Smooth muscle cell (in vitro differentiated cells): ENCODE measurements around the gene ZNF273. TPM values are rescaled to one million over a fixed set of nuclear protein-coding genes. Genes with fewer than 3 reads are reported as not detected.

Experiments
- DNase-seq: peaks from one replicate; lab custom pipeline; 2025; ENCODE audit not compliant: unreplicated experiment; lab: John Stamatoyannopoulos, UW
- H2AFZ ChIP-seq: fragments of 200-600 bp; sonication (generic); 2 replicates; pipeline ENCODE4 v1.6.0; 2016; ENCODE audit warnings: antibody characterized with exemption, low read depth, mild to moderate bottlenecking
- H3F3A ChIP-seq: fragments of 200-600 bp; sonication (generic); 2 replicates; pipeline ENCODE4 v1.6.0; 2017; ENCODE audit warnings: antibody characterized with exemption, low read depth
- H3K27ac ChIP-seq: fragments of 200-600 bp; sonication (generic); 2 replicates; pipeline ENCODE4 v1.5.1; 2016; ENCODE audit warnings: low read depth, mild to moderate bottlenecking
- H3K27me3 ChIP-seq: fragments of 200-600 bp; sonication (generic); 2 replicates; pipeline ENCODE4 v1.6.1; 2016; ENCODE audit warnings: low read depth, mild to moderate bottlenecking
- H3K36me3 ChIP-seq: fragments of 200-600 bp; sonication (generic); 2 replicates; pipeline ENCODE4 v1.5.1; 2016; ENCODE audit warnings: low read depth
- H3K4me1 ChIP-seq: fragments of 200-600 bp; sonication (generic); 2 replicates; pipeline ENCODE4 v1.5.1; 2016; ENCODE audit warnings: low read depth
- H3K4me2 ChIP-seq: fragments of 200-600 bp; sonication (generic); 2 replicates; pipeline ENCODE4 v1.6.0; 2016; ENCODE audit warnings: mild to moderate bottlenecking
- H3K4me3 ChIP-seq: fragments of 200-600 bp; sonication (generic); 2 replicates; pipeline ENCODE4 v1.5.1; 2016; ENCODE audit warnings: mild to moderate bottlenecking
- H3K79me2 ChIP-seq: fragments of 200-600 bp; sonication (generic); 2 replicates; pipeline ENCODE4 v1.6.0; 2016; ENCODE audit warnings: low read depth, mild to moderate bottlenecking
- H3K9ac ChIP-seq: fragments of 200-600 bp; sonication (generic); 2 replicates; pipeline ENCODE4 v1.6.0; 2016; ENCODE audit warnings: low read depth
- H3K9me3 ChIP-seq: fragments of 200-600 bp; sonication (generic); replicated peaks from 2 replicates; pipeline ENCODE4 v1.5.1; 2016; ENCODE audit warnings: low read depth
- H4K20me1 ChIP-seq: fragments of 200-600 bp; sonication (generic); 2 replicates; pipeline ENCODE4 v1.6.0; 2016; ENCODE audit warnings: low read depth
- CTCF ChIP-seq: fragments of 200-600 bp; sonication (generic); IDR thresholded peaks from 2 replicates; pipeline ENCODE4 v1.5.1; 2017; ENCODE audit warnings: borderline replicate concordance, mild to moderate bottlenecking, antibody characterized with exemption; ENCODE audit not compliant: insufficient read depth, poor library complexity, severe bottlenecking
- WGBS: methylation state at CpG from one replicate; pipeline ENCODE4 v1.1.7; 2016; ENCODE audit warnings: low lambda C conversion rate; 5-methylcytosine and 5-hydroxymethylcytosine counted together
- polyA plus RNA-seq: library from polyadenylated mRNA; unstranded; fragments of >200 nt; fragmentation: Nextera tagmentation; extraction: Ambion mirVana; gene quantifications from 2 replicates; pipeline ENCODE4 v1.2.1, GENCODE V29; 2016
- total RNA-seq: library from RNA; depleted of rRNA; stranded (reverse); fragments of >200 nt; gene quantifications from 2 replicates; pipeline ENCODE4 v1.2.3, GENCODE V29; 2014

Gene ZNF273
- total and polyA plus RNA-seq, 2 experiments from 2014 or later, result 2.0 to 4.4 TPM

DNA sequence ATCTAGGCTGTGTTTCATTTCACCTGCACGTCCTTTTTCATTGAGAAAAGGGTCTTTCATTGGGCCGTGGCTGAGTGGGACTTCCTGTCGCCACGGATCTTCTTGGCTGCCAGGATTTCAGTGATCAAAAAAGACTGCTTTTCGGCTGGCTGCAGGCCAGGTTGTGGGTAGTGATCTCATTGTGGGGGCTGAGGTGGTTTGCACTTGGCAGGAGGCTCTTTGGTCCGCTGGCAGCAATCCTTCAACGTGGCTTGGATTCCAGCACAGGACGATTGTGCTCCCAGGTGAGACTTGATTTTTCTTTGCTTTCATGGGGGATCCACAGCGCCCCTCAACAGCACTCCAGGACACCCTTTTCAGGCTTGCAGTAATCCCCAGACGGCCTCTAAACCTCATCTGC, 29.0 kb upstream of the ZNF273 start:
- Histone ChIP-seq H3K4me3 (no peak overlapping the region), H3K36me3 (no peaks in the 10 kb centered on the region), H3K4me2 (no peak overlapping the region), H3K27ac (no peak overlapping the region), H3K27me3 (no peaks in the 10 kb centered on the region), H3K4me1 (no peaks in the 10 kb centered on the region), H3F3A (no peaks in the 10 kb centered on the region), H3K79me2 (no peaks in the 10 kb centered on the region), H4K20me1 (no peaks in the 10 kb centered on the region), H2AFZ (no peak overlapping the region), H3K9me3 (no peaks in the 10 kb centered on the region), H3K9ac (no peak overlapping the region)
- WGBS, result 63% methylated on average over 10 of the region's 10 CpGs
- no peak for DNase-seq
- TF ChIP-seq CTCF, result no peak

DNA sequence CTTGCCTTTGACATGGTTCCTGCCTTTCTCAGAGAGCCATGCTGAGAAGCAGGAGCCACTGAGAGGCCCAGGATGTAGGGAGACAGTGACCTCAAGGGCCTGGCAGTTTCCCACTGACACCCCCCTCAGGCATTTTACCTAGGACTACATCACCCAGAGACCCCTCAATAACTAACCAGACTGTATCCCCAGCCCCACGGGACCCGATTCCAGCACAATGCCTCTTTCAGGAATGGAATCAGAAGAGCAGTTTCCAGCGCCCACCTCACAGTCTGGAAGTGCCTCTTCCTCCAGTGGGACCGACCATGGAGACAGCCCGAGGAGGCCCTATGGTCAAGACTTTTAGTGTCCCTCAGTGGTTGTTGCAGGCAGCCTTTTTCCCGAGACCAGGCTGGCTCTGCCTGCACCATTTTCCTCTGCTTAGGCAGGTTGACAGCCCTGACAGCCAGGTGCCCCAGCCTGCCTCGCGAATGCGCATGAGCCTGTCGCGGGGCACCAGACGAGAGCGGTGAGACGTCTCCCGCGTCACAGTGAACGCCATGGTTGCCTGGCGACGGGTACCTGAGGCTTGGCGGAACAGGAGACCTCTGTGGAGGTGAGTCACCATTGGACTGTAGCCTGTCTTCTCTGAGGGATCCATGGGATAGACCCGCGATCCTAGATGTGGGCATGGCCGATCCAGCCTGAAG, 28.4 kb upstream of the ZNF273 start:
- H3K4me1 ChIP-seq, result no peaks in the 10 kb centered on the region
- H3K27ac ChIP-seq, result no peak overlapping the region
- no peak overlapping the region for H3K9ac ChIP-seq
- no peaks in the 10 kb centered on the region for H3K9me3 ChIP-seq
- no peaks in the 10 kb centered on the region for H3K36me3 ChIP-seq
- H3K4me3 ChIP-seq, result no peak overlapping the region
- WGBS, result 86% methylated on average over 23 of the region's 23 CpGs
- H3K4me2 ChIP-seq, result no peak overlapping the region
- H2AFZ ChIP-seq, result no peak overlapping the region
- DNase-seq, result no peak
- H3K27me3 ChIP-seq, result no peaks in the 10 kb centered on the region
- H4K20me1 ChIP-seq, result no peaks in the 10 kb centered on the region
- H3K79me2 ChIP-seq, result no peaks in the 10 kb centered on the region
- H3F3A ChIP-seq, result no peaks in the 10 kb centered on the region
- TF ChIP-seq CTCF, result no peak

DNA sequence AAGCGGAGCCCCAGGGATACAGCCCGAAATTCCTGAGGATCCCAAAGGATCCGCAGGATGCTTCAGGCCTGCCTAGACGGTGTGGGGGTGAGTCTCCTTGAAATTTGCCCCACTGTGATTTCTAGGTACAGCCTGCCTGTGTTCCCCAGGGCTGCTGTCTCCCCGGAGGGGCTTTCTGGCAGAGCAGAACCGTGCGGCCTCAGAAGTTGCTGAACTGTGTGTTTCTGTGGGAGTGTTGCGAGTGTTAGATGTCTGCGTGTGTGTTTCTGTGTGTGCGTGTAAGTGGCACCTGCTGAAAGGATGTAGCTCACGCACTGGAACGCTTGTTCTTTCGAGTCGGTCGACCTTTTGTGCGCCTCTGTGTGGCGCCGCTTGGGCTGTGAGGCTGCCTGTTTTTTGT, 27.8 kb upstream of the ZNF273 start:
- Histone ChIP-seq H3K36me3 (no peaks in the 10 kb centered on the region), H2AFZ (no peak overlapping the region), H3K4me3 (no peak overlapping the region), H3K9me3 (no peaks in the 10 kb centered on the region), H3K79me2 (no peaks in the 10 kb centered on the region), H3K4me2 (no peak overlapping the region), H4K20me1 (no peaks in the 10 kb centered on the region), H3K9ac (no peak overlapping the region), H3K27ac (no peak overlapping the region), H3F3A (no peaks in the 10 kb centered on the region), H3K4me1 (no peaks in the 10 kb centered on the region), H3K27me3 (no peaks in the 10 kb centered on the region)
- TF ChIP-seq CTCF, result no peak
- DNase-seq, result no peak
- 89% methylated on average over 18 of the region's 18 CpGs for WGBS
